ENCODE results near the gene WRNIP1.

GRCh38 chr6:2753743-2754142 is 11.4 kb upstream of the WRNIP1 start:
- TF ChIP-seq CTCF (conservative IDR thresholded peaks at IDR 0.05; ENCODE audit: low read length) (no peak), EZH2phosphoT487 (IDR thresholded peaks at IDR 0.05; ENCODE audit: borderline replicate concordance) (no peak)
